Chondrocyte (in vitro differentiated cells): ENCODE measurements around the gene FADS1. TPM values are rescaled to one million over a fixed set of nuclear protein-coding genes. Genes with fewer than 3 reads are reported as not detected.

Experiments used
- DNase-seq: peaks from one replicate; pipeline ENCODE4 v3.0.0; 2021; ENCODE audit warnings: mixed read lengths, low spot score
- H3K27ac Mint-ChIP-seq: one replicate; pipeline ENCODE4 v1.8.0; 2021; ENCODE audit warnings: mild to moderate bottlenecking, moderate library complexity, mixed read lengths; ENCODE audit not compliant: unreplicated experiment
- H3K27me3 Mint-ChIP-seq: 2 replicates; pipeline ENCODE4 v1.8.0; 2021; ENCODE audit warnings: low read depth, mixed read lengths
- H3K36me3 Mint-ChIP-seq: 2 replicates; pipeline ENCODE4 v1.8.0; 2021; ENCODE audit warnings: low read depth, mixed read lengths
- H3K4me1 Mint-ChIP-seq: 2 replicates; pipeline ENCODE4 v1.8.0; 2021; ENCODE audit warnings: low read depth, mild to moderate bottlenecking, mixed read lengths
- H3K4me3 Mint-ChIP-seq: one replicate; pipeline ENCODE4 v1.8.0; 2021; ENCODE audit warnings: mild to moderate bottlenecking, moderate library complexity, mixed read lengths; ENCODE audit not compliant: unreplicated experiment
- H3K9me3 Mint-ChIP-seq: 2 replicates; pipeline ENCODE4 v1.8.0; 2021; ENCODE audit warnings: low read depth, mixed read lengths
- CTCF ChIP-seq: fragments of 200-600 bp; sonication (generic); IDR thresholded peaks from 2 replicates; pipeline ENCODE4 v1.5.0; 2021; ENCODE audit warnings: antibody characterized with exemption, mild to moderate bottlenecking, moderate library complexity
- total RNA-seq: library from RNA; stranded (reverse); gene quantifications from 3 replicates; pipeline ENCODE4 v1.2.1, GENCODE V29; 2021

Gene FADS1
- total RNA-seq, 1 donor from 2014 or later: 74.6 TPM

DNA sequence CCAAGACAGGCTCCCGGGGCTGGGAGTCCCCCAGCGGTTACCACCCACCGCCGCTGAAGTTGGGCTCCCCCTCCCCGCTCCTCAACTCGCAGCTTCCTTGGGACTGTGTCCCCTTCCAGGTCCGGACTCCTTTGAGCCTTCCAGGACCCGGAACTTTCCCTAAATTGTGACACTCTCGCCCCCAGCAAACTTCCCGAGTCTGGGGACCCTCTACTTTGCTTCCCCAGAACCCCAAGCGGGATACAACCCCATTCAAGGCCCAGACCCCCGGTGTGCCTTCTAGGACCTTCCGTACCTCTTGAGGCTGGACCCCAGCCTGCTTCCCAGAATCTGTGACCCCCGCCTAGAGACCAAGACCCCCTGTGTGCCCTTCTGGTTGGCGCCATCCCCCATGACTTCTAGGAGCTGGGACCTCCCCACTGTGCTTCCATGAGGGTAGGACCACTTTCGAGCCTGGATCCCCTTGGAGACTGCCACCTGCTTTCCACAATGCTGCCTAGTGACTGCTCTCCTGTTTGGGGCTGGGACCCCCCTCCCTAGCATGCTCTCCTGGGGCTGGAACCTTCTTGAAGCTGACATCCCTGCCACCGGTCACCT lies 63.8 kb downstream of the FADS1 start:
- Mint-ChIP-seq H3K27ac (no peak overlapping the region), H3K36me3 (no peaks in the 10 kb centered on the region), H3K4me1 (peaks cover 15% of the 10 kb centered on the region), H3K27me3 (peaks cover 4% of the 10 kb centered on the region), H3K9me3 (no peaks in the 10 kb centered on the region), H3K4me3 (peak overlapping the region; percentile 67)
- TF ChIP-seq CTCF: no peak
- DNase-seq: no peak

- Mint-ChIP-seq H3K36me3 (no peaks in the 10 kb centered on the region), H3K4me3 (peak within 1 kb of the TSS; percentile 67), H3K27ac (no peak within 1 kb of the TSS), H3K27me3 (peaks cover 4% of the 10 kb centered on the region), H3K4me1 (peaks cover 15% of the 10 kb centered on the region), H3K9me3 (no peaks in the 10 kb centered on the region)
- no peak for DNase-seq
- peak; percentile 78 for TF ChIP-seq CTCF
Measured at GRCh38 chr11:61752117-61752924, 64.5 kb downstream of the FADS1 start, which contains the start of gene MYRF. TSS of gene MYRF (plus strand) at chr11:61752636. CDS start at chr11:61752745, 109 bp downstream.

DNA sequence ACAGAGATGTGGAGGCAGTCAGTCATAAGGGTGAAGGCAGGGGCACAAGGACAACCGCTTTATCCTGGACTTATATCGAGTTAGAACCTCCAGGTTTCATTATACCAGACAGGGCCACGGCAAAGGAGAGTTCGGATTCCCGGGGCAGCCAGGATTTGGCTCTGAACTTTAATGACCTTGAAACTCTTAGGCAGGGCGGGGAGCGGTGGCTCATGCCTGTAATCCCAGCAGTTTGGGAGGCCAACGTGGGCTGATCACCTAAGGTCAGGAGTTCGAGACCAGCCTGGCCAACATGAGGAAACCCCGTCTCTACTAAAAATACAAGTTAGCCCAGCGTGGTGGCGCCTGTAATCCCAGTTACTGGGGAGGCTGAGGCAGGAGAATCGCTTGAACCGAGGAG lies 65.4 kb downstream of the FADS1 start:
- no peak for TF ChIP-seq CTCF
- DNase-seq: no peak
- no peaks in the 10 kb centered on the region for H3K36me3 Mint-ChIP-seq
- H3K27me3 Mint-ChIP-seq: peaks cover 4% of the 10 kb centered on the region
- peaks cover 12% of the 10 kb centered on the region for H3K4me1 Mint-ChIP-seq
- H3K4me3 Mint-ChIP-seq: peak overlapping the region; percentile 21
- no peaks in the 10 kb centered on the region for H3K9me3 Mint-ChIP-seq
- H3K27ac Mint-ChIP-seq: no peak overlapping the region

- H3K27ac Mint-ChIP-seq: no peak overlapping the region
Measured at GRCh38 chr11:61750631-61751273, 66.1 kb downstream of the FADS1 start.

More at GRCh38 chr11:61750631-61751273, 66.1 kb downstream of the FADS1 start:
- no peaks in the 10 kb centered on the region for H3K9me3 Mint-ChIP-seq
- peaks cover 6% of the 10 kb centered on the region for H3K4me1 Mint-ChIP-seq
- no peaks in the 10 kb centered on the region for H3K36me3 Mint-ChIP-seq
- no peak for DNase-seq
- TF ChIP-seq CTCF: no peak
- no peak overlapping the region for H3K4me3 Mint-ChIP-seq
- peaks cover 4% of the 10 kb centered on the region for H3K27me3 Mint-ChIP-seq

Other genes starting within 250 kb of the FADS1 start
- gene SYT7, start 235.9 kb downstream of the FADS1 start, total RNA-seq: 0.92 to 2.0 TPM (median 1.5 TPM) in 3 replicates
- 2.8 to 5.5 TPM (median 4.8 TPM) in 3 replicates for gene DAGLA, start 136.6 kb downstream of the FADS1 start, total RNA-seq
- gene MYRF, start 64.4 kb downstream of the FADS1 start, total RNA-seq: 1.6 to 1.7 TPM in 2 of 3 replicates, not detected in the other
- gene TMEM258, start 24.4 kb downstream of the FADS1 start, total RNA-seq: 103 to 133 TPM (median 106 TPM) in 3 replicates
- gene FEN1, start 24.1 kb downstream of the FADS1 start, total RNA-seq: 12.6 to 27.1 TPM (median 13.2 TPM) in 3 replicates
- 202 to 315 TPM (median 297 TPM) in 3 replicates for gene FADS2, start 11.3 kb upstream of the FADS1 start, total RNA-seq
- 206 to 263 TPM (median 255 TPM) in 3 replicates for gene FADS3, start 74.5 kb upstream of the FADS1 start, total RNA-seq
- gene RAB3IL1, start 100.6 kb upstream of the FADS1 start, total RNA-seq: 9.7 to 24.7 TPM (median 24.1 TPM) in 3 replicates
- 1.3 to 4.5 TPM (median 2.8 TPM) in 3 replicates for gene BEST1, start 133.3 kb upstream of the FADS1 start, total RNA-seq
- 3,793 to 4,450 TPM (median 3,807 TPM) in 3 replicates for gene FTH1, start 150.6 kb upstream of the FADS1 start, total RNA-seq